Stimulated activated CD4-positive, alpha-beta T cell treated with anti-CD3 and anti-CD28 coated beads, Interleukin-12 subunit alpha, Interleukin-12 subunit beta, amount 100 ng/mL, for 24 hours (primary cell): ENCODE measurements around the gene PDE4D.

ENCODE experiments used
- DNase-seq, 2 experiments: peaks; one replicate each; pipeline ENCODE4 v3.0.0-alpha.2; 2020; ENCODE audit warnings: low read depth in 2 of 2

The PDE4D gene

GRCh38 chr5:59548807-59549357, 344.6 kb downstream of the PDE4D start:
- no peak for DNase-seq

DNA sequence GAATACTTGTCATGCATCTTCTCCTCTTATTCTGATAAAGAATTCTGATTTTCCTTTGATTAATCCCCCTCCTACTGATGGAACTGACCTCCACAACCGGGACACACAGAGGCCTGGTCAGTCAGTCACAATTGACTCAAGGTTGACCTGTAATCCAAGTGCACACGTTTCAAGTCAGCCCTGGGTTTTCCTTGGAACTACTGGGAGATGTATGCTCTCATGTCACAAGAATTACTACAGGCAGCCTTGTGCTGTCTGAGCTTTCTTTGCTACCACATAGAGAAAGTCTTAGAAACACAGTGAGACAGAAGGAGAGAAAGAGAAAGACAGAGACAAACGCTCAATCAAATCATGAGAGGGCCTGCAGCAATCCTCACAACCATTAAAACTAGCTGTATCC, 345.8 kb downstream of the PDE4D start:
- DNase-seq, result no peak

- no peak for DNase-seq
Measured at GRCh38 chr5:59544573-59544972, 349.0 kb downstream of the PDE4D start.

DNA sequence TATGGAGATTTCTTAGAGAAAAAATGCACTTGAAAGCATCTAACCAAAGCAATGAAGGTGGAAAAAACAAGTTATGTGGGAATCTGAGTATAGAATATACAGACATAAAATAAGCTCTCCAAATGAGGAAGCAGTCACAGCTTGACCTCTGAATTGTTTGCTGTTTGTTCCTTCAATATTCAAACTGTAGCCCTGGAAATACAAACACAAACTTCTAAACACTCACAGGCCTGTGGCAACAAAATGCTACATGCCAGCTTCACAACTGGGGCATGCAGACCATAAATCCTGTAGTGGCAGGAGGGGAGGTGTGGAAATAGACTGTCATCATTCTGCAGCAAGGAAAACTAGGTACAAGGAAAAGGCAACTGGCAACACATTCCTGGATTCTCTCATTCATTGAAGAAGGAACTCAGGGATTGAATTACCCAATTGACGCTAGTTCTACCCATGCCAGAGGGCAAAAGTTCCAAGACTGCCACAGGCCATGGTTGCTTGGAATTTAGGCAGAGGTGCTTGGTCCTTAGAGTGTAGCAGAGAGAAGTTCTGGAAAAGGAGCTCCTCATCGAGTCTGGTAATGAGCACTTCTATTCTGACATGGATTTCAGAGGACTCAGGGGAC, 349.6 kb downstream of the PDE4D start:
- DNase-seq, result no peak

- DNase-seq, result no peak
Measured at GRCh38 chr5:59542851-59543820, 350.4 kb downstream of the PDE4D start.

DNA sequence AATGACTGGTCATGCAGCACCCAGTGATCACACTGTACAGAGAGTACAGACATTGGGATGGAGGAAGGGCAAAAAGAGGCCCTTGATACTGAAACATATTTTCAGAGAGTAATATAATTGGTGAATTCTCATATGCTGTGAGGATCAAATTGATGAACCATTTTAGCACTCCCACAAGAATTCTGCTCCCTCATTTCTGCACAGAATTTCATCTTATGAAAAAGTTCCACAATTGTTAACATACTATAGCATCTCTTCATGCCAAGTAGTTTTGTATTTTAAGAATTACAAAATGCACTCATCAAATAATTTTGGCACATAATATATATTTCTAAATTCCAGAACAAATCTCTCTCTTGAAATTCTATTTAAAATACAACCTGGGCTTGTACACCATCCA, 351.2 kb downstream of the PDE4D start:
- no peak for DNase-seq

GRCh38 chr5:59540366-59540765, 353.2 kb downstream of the PDE4D start:
- DNase-seq, result no peak

DNA sequence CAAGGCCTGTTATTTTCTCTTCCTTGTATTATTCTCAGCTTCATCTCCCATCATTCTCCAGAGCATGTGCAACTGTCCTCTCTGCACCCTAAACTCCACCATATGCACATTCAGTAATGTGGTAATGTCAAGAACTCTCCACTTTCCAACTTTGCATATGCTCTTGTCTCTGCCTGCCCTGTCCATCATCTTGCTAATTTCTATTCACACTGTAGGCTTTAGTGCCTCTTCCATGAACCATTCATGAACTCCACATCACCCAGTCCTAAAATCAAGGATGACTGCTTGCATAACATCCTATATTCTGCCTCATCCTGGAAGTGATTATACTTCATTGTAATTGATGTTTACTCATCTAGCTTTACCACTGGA, 354.8 kb downstream of the PDE4D start:
- DNase-seq, result no peak

DNA sequence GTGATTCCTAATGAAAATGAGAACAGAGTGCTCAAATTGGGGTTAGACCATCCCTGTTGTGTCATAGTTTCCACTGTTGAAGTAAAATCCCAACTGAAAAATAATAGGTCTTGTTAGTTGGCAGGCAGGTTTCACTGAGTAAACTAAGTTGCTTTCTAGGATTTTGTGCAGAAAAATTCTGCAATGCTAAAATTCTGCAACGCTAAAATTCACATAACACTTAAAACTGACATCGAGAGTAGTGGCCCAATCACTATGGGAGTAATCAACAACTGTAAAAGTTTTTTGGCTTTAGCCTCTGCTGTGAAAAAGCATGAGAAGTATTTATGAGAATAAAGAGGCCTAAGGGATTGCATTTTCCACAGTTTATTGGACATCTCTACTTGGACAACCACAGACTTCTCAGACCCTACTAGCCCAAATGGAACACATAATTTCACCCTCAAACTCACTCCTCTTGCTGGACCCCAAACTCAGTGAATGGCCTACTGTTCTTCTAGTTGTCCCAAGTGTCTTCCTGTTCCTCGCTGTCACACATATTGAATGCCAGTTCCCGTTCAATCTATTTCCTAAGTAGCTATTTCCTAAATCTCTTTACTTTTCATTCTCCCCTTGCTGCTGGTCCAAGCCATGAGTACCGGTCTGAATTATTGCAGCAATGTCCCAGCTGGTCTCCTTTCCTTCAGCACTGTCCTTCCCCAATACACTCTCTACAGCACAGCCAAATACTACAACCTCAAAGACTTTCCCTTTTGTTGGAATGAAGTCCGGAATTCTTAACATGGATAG, 355.4 kb downstream of the PDE4D start:
- no peak for DNase-seq

DNA sequence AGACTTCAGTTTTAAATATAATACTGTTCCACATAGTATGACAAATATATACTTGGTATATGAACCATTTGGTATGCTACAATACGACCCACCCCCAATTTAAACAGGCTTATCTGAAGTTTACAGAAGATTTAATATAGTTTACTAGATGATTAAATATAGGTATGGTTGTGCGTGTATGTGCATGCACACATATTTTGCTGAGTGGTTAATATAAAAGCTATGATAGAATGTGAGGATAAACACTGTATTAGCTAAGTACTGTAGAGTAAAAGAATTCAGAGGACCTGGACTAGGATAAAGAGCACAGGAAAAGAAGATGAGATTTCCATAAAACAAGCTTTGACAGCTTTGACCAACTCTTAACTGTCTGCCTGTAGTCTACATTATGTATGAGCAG, 356.7 kb downstream of the PDE4D start:
- DNase-seq, result no peak

GRCh38 chr5:59535561-59535960, 358.0 kb downstream of the PDE4D start:
- no peak for DNase-seq

- no peak for DNase-seq
Measured at GRCh38 chr5:59533730-59534108, 359.8 kb downstream of the PDE4D start.

- no peak for DNase-seq
Measured at GRCh38 chr5:59532979-59533729, 360.4 kb downstream of the PDE4D start.

GRCh38 chr5:59529239-59529638, 364.3 kb downstream of the PDE4D start:
- no peak for DNase-seq

DNA sequence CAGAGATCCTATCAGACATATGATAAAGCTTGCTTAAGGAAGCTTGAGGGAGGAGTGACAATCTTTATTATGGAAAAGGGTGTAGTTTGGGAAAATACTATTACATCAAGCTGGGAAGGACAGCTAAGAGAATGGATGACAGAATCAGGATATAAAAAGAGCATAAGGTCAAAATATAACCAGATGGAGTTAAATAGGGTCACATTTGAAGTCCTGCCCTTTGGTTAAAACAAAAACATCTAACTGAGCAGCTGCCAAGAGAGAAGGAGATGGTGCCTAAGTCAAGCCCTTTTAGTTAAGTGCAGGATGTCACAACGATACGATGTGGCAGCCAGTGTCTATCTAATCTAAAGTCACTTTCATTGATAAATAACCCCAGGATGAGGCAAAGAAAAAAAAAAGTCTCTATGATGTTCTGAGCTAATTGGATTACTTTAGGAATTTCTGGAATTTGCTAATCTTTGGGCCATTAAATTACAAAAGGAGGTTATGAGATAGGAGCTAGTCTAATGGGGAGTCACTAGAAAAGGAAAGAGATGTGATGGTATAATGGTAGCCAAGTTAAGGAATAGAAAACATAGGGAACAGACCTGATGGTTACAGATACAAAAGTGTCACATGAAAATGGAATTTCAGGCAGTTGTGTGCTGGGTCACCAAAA, 365.2 kb downstream of the PDE4D start:
- DNase-seq, result no peak

DNA sequence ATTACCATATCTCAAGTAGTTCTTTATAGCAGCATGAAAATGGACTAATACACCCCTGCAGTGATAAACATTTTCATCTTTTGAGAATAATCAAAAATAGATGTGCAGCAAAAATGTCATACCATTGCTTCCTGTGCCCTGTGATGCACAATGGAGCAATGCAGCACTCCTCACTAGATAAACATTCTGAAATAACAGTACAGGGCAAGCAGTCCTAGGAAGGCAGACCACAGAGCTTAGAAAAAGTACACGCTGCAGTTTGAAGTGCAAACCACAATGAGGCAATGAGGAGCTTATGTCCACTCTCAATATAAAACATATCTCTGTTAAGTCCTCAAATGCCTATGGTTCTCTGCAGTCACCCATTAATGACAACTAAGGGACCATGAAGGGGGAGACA, 367.6 kb downstream of the PDE4D start:
- no peak for DNase-seq

DNA sequence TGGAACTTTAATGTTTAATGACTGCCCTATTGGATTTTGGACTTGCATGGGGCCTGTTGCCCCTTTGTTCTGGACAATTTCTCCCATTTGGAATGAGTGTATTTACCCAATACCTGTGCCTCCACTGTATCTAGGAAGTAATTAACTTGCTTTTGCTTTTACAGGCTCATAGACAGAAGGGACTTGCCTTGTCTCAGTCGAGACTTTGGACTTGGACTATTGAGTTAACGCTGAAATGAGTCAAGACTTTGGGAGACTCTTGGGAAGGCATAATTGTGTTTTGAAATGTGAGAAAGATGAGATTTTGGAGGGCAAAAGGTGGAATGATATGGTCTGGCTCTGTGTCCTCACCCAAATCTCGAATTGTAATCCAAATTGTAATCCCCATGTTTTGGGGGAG, 368.2 kb downstream of the PDE4D start:
- DNase-seq, result no peak

GRCh38 chr5:59522201-59522831, 371.2 kb downstream of the PDE4D start:
- no peak for DNase-seq

DNA sequence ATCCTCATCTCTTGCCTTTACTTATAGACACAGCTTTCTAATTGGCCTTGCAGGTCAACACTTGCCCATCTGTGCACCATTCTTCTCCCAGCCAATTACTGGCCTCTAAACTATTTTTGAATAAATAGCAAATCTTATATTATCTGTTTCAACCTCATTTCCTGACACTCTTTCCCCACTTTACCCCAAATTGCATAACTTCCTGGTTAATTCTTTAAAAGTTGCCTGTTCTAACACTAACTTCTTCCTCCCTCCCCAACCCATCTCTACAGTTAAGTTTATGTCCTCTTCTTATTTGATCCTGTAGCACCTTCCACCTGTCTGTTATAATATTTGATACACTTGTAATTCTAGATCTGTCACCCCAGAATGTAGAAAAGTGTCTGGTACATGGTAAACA, 372.1 kb downstream of the PDE4D start:
- DNase-seq, result no peak

- no peak for DNase-seq
Measured at GRCh38 chr5:59519338-59519737, 374.2 kb downstream of the PDE4D start.
